K562 (cell line): ENCODE measurements around the gene PGAM2. TPM values are rescaled to one million over a fixed set of nuclear protein-coding genes. Genes with fewer than 3 reads are reported as not detected.

ENCODE experiments used
- ATAC-seq: fragments of 200-7000 bp; cut with Tn5 transposase; 3 replicates; pipeline ENCODE4 v1.9.1; 2020; ENCODE audit warnings: moderate library complexity
- BruUV-seq: library from RNA; stranded (reverse); fragments of 400-500 nt; replicated peaks from 2 replicates; lab custom pipeline; 2021; lab: Mats Ljungman, UMichigan
- CTCF ChIA-PET: fragments of 300-600 bp; formaldehyde crosslinking; extraction: SDS; loops from one replicate; lab custom pipeline; 2021; ENCODE audit warnings: low intra/inter-chr PET ratio; lab: Yijun Ruan, JAX
- POLR2A ChIA-PET: fragments of 300-600, 350-650 bp; sonication (Branson Sonifier 250); formaldehyde crosslinking; extraction: SDS; loops from one replicate; lab custom pipeline; 2021; ENCODE audit warnings: antibody characterized with exemption, inconsistent platforms; lab: Yijun Ruan, JAX
- DNase-seq, 4 experiments: peaks; one replicate each; pipeline versions ENCODE4 v3.0.0 to v3.0.0-alpha.2; 2011 to 2018; ENCODE audit warnings: low spot score in 3 of 4, mixed read lengths in 3 of 4; ENCODE audit errors: extremely low read depth in 1 of 4
- FAIRE-seq: peaks from 2 replicates; lab custom pipeline; 2011; peaks lifted over from hg19 to GRCh38; lab: Jason Lieb, UNC
- H2AFZ ChIP-seq: 2 replicates; pipeline ENCODE4 v1.6.0; 2011; ENCODE audit warnings: low read depth, low read length, control low read depth, inconsistent platforms
- H3K27ac ChIP-seq: fragments of 200-600 bp; 3 replicates; pipeline ENCODE4 v1.8.0; 2011; ENCODE audit warnings: low read depth, mild to moderate bottlenecking, control low read depth, inconsistent platforms, low read length, moderate library complexity, mixed read lengths; ENCODE audit errors: extremely low read depth
- H3K27me3 ChIP-seq, 2 experiments: fragments of 300-600 bp in 1 of 2; 2 replicates in 1 of 2; 3 replicates in 1 of 2; pipeline versions ENCODE4 v1.6.0 to v1.8.0; 2011; ENCODE audit warnings: inconsistent platforms in 2 of 2, low read length in 2 of 2, mild to moderate bottlenecking in 1 of 2, mixed read lengths in 1 of 2, moderate library complexity in 1 of 2; ENCODE audit not compliant: control insufficient read depth in 2 of 2, insufficient read depth in 2 of 2
- H3K36me3 ChIP-seq: fragments of 300-600 bp; 3 replicates; pipeline ENCODE4 v1.8.0; 2011; ENCODE audit warnings: mild to moderate bottlenecking, low read length, inconsistent platforms; ENCODE audit not compliant: control insufficient read depth, insufficient read depth
- H3K4me1 ChIP-seq, 2 experiments: fragments of 200-600 bp in 1 of 2; replicated peaks in 1 of 2; 2 replicates in 1 of 2; 3 replicates in 1 of 2; pipeline versions ENCODE4 v1.5.1 to v1.8.0; 2011; ENCODE audit warnings: inconsistent platforms in 2 of 2, low read length in 2 of 2, mild to moderate bottlenecking in 1 of 2, mixed read lengths in 1 of 2, moderate library complexity in 1 of 2; ENCODE audit not compliant: control insufficient read depth in 2 of 2, insufficient read depth in 2 of 2
- H3K4me2 ChIP-seq: 2 replicates; pipeline ENCODE4 v1.6.1; 2011; ENCODE audit warnings: low read length, control low read depth, inconsistent platforms, mixed read lengths; ENCODE audit not compliant: insufficient read depth
- H3K4me3 ChIP-seq: fragments of 200-600 bp; sonication (generic), shearing (Covaris generic); 2 replicates; pipeline ENCODE4 v1.5.1; 2016; ENCODE audit warnings: control low read depth, inconsistent platforms
- H3K79me2 ChIP-seq: fragments of 200-600 bp; 3 replicates; pipeline ENCODE4 v1.8.0; 2011; ENCODE audit warnings: low read length, inconsistent platforms; ENCODE audit not compliant: control insufficient read depth, insufficient read depth
- H3K9ac ChIP-seq, 2 experiments: 2 replicates each; pipeline versions ENCODE4 v1.6.0 to v1.6.1; 2011; ENCODE audit warnings: low read depth in 2 of 2, low read length in 2 of 2, control low read depth in 1 of 2, inconsistent platforms in 1 of 2, mild to moderate bottlenecking in 1 of 2, mixed read lengths in 1 of 2; ENCODE audit not compliant: insufficient read depth in 1 of 2
- H3K9me1 ChIP-seq: one replicate; pipeline ENCODE4 v1.6.0; 2011; ENCODE audit warnings: inconsistent platforms, mild to moderate bottlenecking, low read length, moderate library complexity; ENCODE audit not compliant: control insufficient read depth, insufficient read depth
- H3K9me3 ChIP-seq: replicated peaks from 2 replicates; pipeline ENCODE4 v1.5.1; 2011; ENCODE audit warnings: low read depth, low read length, inconsistent platforms; ENCODE audit not compliant: control insufficient read depth, insufficient read depth
- H4K20me1 ChIP-seq: replicated peaks from 2 replicates; pipeline ENCODE4 v1.6.1; 2011; ENCODE audit warnings: low read length, inconsistent platforms, mixed read lengths; ENCODE audit not compliant: control insufficient read depth, insufficient read depth
- RB1 ChIP-seq: fragments of 450-650 bp; IDR thresholded peaks from 2 replicates; pipeline ENCODE4 v1.6.1; 2017; ENCODE audit warnings: low read depth, mild to moderate bottlenecking
- ZNF561 ChIP-seq: fragments of 450-650 bp; formaldehyde crosslinking; conservative IDR thresholded peaks from 2 replicates; pipeline ENCODE4 v1.4.0; 2020; ENCODE audit warnings: mild to moderate bottlenecking, moderate library complexity
- ZZZ3 ChIP-seq: fragments of 450-650 bp; IDR thresholded peaks from 2 replicates; pipeline ENCODE4 v1.6.1; 2016; ENCODE audit warnings: antibody characterized with exemption, mild to moderate bottlenecking, moderate library complexity
- WGBS: fragments of 100-300 bp; shearing (Covaris generic); methylation state at CpG from one replicate; pipeline ENCODE4 v1.1.6; 2016; ENCODE audit warnings: low coverage, mixed read lengths; ENCODE audit not compliant: insufficient coverage; ENCODE audit errors: missing lambda C conversion rate; 5-methylcytosine and 5-hydroxymethylcytosine counted together
- in situ Hi-C: fragments of 300-500 bp; cut with MboI; formaldehyde crosslinking; loops from 4 replicates; pipeline ENCODE4 v1.15.0; 2018; ENCODE audit warnings: inconsistent platforms, mixed read lengths
- intact Hi-C: fragments of 100-400 bp; cut with micrococcal nuclease; formaldehyde crosslinking; loops from 2 replicates; pipeline ENCODE4 v1.14.2; 2022
- polyA plus RNA-seq, 8 experiments: library from polyadenylated mRNA; depleted of rRNA in 4 of 8; stranded (reverse) in 5 of 8; unstranded in 3 of 8; fragments of >200 nt; fragmentation: Nextera tagmentation in 2 of 8; fragmentation: Illumina TruSeq in 1 of 8; extraction: Ambion mirVana in 2 of 8; extraction: Trizol in 1 of 8; gene quantifications; 2 replicates each; pipeline versions ENCODE4 v1.2.1 to v1.2.3, GENCODE V29; 2011 to 2014; ENCODE audit warnings: inconsistent platforms in 1 of 8, missing spikeins in 1 of 8
- total RNA-seq, 7 experiments: library from RNA; depleted of rRNA in 6 of 7; stranded (reverse); fragments of >200 nt in 6 of 7; fragmentation: Illumina TruSeq in 2 of 7; extraction: Trizol in 2 of 7; gene quantifications; 2 replicates each; pipeline versions ENCODE4 v1.2.1 to v1.2.3, GENCODE V29; 2011 to 2021; ENCODE audit warnings: low replicate concordance in 1 of 7

PGAM2 gene
- total and polyA plus RNA-seq, 9 of the 15 experiments (the other 6 are each of a cell fraction or from before 2014, with no cell fraction given) = not detected

- Histone ChIP-seq H3K36me3 (no peaks in the 10 kb centered on the region), H3K4me3 (no peak overlapping the region), H3K27ac (no peak overlapping the region), H4K20me1 (peaks cover 16% of the 10 kb centered on the region), H3K4me1 (peaks cover 9 to 61% of the 10 kb centered on the region in 2 experiments; a peak in 4 of 5 replicates), H2AFZ (no peak overlapping the region), H3K4me2 (no peak overlapping the region), H3K79me2 (no peaks in the 10 kb centered on the region), H3K9ac (peak overlapping the region in 1 of 2 experiments; percentile 51; a peak in 1 of 4 replicates), H3K9me3 (no peaks in the 10 kb centered on the region), H3K9me1 (peaks cover 5% of the 10 kb centered on the region), H3K27me3 (peaks cover 19 to 56% of the 10 kb centered on the region in 2 experiments; a peak in 4 of 5 replicates)
- DNase-seq (no peak), ATAC-seq (no peak), FAIRE-seq (no peak)
- in situ Hi-C loops (no loop called here), intact Hi-C loops (no loop called here)
- WGBS = 10% methylated on average over 18 of the region's 21 CpGs
- ChIA-PET POLR2A (no interaction called here), CTCF (no interaction called here)
- TF ChIP-seq ZZZ3 (no peak), ZNF561 (CRISPR knock-in tag) (no peak), RB1 (no peak)
- no TSS peak for BruUV-seq
These were observed 42.8 kb upstream of the PGAM2 start for GRCh38 chr7:44107961-44108767.
